DOHH2 (cell line): ENCODE results near the gene PGP.
A peak's percentile ranks its signal among the peaks of the same experiment; 100 is the strongest.
"Not testable (repeated sequence)": the region's sequence is repeated elsewhere in the genome, so short reads cannot be mapped to it uniquely, and the experiment has no call there.

ENCODE experiments used
- H3F3A ChIP-seq: fragments of 200-600 bp; sonication (generic), shearing (Covaris generic); 2 replicates; pipeline ENCODE4 v1.6.0; 2016; ENCODE audit warnings: antibody characterized with exemption, mild to moderate bottlenecking; ENCODE audit not compliant: control insufficient read depth, insufficient read depth
- H3K27ac ChIP-seq: fragments of 200-600 bp; sonication (generic); 2 replicates; pipeline ENCODE4 v1.5.1; 2014; ENCODE audit warnings: low read depth, mild to moderate bottlenecking, low read length, moderate library complexity
- H3K27me3 ChIP-seq: fragments of 200-600 bp; sonication (generic); 2 replicates; pipeline ENCODE4 v1.6.1; 2014; ENCODE audit warnings: mild to moderate bottlenecking, low read length, mixed read lengths; ENCODE audit not compliant: control insufficient read depth
- H3K36me3 ChIP-seq: fragments of 200-600 bp; sonication (generic); 2 replicates; pipeline ENCODE4 v1.6.1; 2014; ENCODE audit warnings: mild to moderate bottlenecking, low read length, moderate library complexity, mixed read lengths; ENCODE audit not compliant: control insufficient read depth
- H3K4me1 ChIP-seq: fragments of 200-600 bp; sonication (generic); 2 replicates; pipeline ENCODE4 v1.6.1; 2014; ENCODE audit warnings: mild to moderate bottlenecking, low read length, mixed read lengths; ENCODE audit not compliant: control insufficient read depth
- H3K4me2 ChIP-seq: fragments of 200-600 bp; sonication (generic); 2 replicates; pipeline ENCODE4 v1.6.0; 2014; ENCODE audit warnings: mild to moderate bottlenecking, low read length, moderate library complexity
- H3K4me3 ChIP-seq: fragments of 200-600 bp; sonication (generic); 2 replicates; pipeline ENCODE4 v1.5.1; 2014; ENCODE audit warnings: mild to moderate bottlenecking, low read length, mixed read lengths
- H3K79me2 ChIP-seq: fragments of 200-600 bp; sonication (generic); 2 replicates; pipeline ENCODE4 v1.6.1; 2014; ENCODE audit warnings: mild to moderate bottlenecking, low read length, mixed read lengths; ENCODE audit not compliant: control insufficient read depth
- H3K9me2 ChIP-seq: fragments of 200-600 bp; sonication (generic); replicated peaks from 2 replicates; pipeline ENCODE4 v1.6.1; 2014; ENCODE audit warnings: mild to moderate bottlenecking, low read length, mixed read lengths; ENCODE audit not compliant: control insufficient read depth
- H3K9me3 ChIP-seq: fragments of 200-600 bp; sonication (generic); 2 replicates; pipeline ENCODE4 v1.6.1; 2014; ENCODE audit warnings: antibody characterized with exemption, low read length, mixed read lengths; ENCODE audit not compliant: control insufficient read depth, insufficient read depth
- H4K20me1 ChIP-seq: fragments of 200-600 bp; sonication (generic); 2 replicates; pipeline ENCODE4 v1.6.0; 2014; ENCODE audit warnings: low read depth, mild to moderate bottlenecking, antibody characterized with exemption, low read length, moderate library complexity; ENCODE audit not compliant: control insufficient read depth, insufficient read depth
- CTCF ChIP-seq: fragments of 200-600 bp; sonication (generic); IDR thresholded peaks from one replicate; pipeline ENCODE4 v1.5.1; 2014; ENCODE audit warnings: antibody characterized with exemption, mild to moderate bottlenecking, low read depth, low read length; ENCODE audit not compliant: poor library complexity, severe bottlenecking
- EZH2phosphoT487 ChIP-seq: fragments of 200-600 bp; sonication (generic); IDR thresholded peaks from 2 replicates; pipeline ENCODE4 v1.6.1; 2017; ENCODE audit warnings: borderline replicate concordance, mild to moderate bottlenecking, antibody characterized with exemption, low read length, moderate library complexity, mixed read lengths

PGP gene

GRCh38 chr16:2205104-2205966 lies 9.3 kb downstream of the PGP start, which contains the start of gene MLST8:
MLST8 (plus strand) TSS chr16:2205454; CDS start chr16:2206086, 632 bp downstream.
- peaks cover 2% of the 10 kb centered on the region for H3K27me3 ChIP-seq
- H3K4me3 ChIP-seq = peak within 1 kb of the TSS; percentile 96
- no peaks in the 10 kb centered on the region for H3F3A ChIP-seq
- no peaks in the 10 kb centered on the region for H3K9me3 ChIP-seq
- no peaks in the 10 kb centered on the region for H3K9me2 ChIP-seq
- TF ChIP-seq EZH2phosphoT487 (no peak), CTCF (no peak)
- H3K4me1 ChIP-seq = peaks cover 19% of the 10 kb centered on the region
- H3K36me3 ChIP-seq = peaks cover 43% of the 10 kb centered on the region
- H3K79me2 ChIP-seq = peaks cover 24% of the 10 kb centered on the region
- peak within 1 kb of the TSS; percentile 56 for H3K27ac ChIP-seq
- H4K20me1 ChIP-seq = no peaks in the 10 kb centered on the region
- H3K4me2 ChIP-seq = peak within 1 kb of the TSS; percentile 99

GRCh38 chr16:2204416-2205103 lies 10.1 kb downstream of the PGP start:
- H3K36me3 ChIP-seq = peaks cover 36% of the 10 kb centered on the region
- peaks cover 9% of the 10 kb centered on the region for H3K27me3 ChIP-seq
- H3F3A ChIP-seq = no peaks in the 10 kb centered on the region
- H4K20me1 ChIP-seq = no peaks in the 10 kb centered on the region
- peaks cover 19% of the 10 kb centered on the region for H3K4me1 ChIP-seq
- peak overlapping the region; percentile 99 for H3K4me2 ChIP-seq
- no peaks in the 10 kb centered on the region for H3K9me2 ChIP-seq
- H3K27ac ChIP-seq = peak overlapping the region; percentile 56; the same call in 1 of the 2 replicates
- peaks cover 24% of the 10 kb centered on the region for H3K79me2 ChIP-seq
- peak overlapping the region; percentile 96 for H3K4me3 ChIP-seq
- TF ChIP-seq EZH2phosphoT487 (no peak), CTCF (no peak)
- H3K9me3 ChIP-seq = no peaks in the 10 kb centered on the region

- not testable (repeated sequence) for H3K9me3 ChIP-seq, H3K9me2 ChIP-seq, H3K4me3 ChIP-seq, H4K20me1 ChIP-seq, H3F3A ChIP-seq, H3K27ac ChIP-seq, H3K4me2 ChIP-seq
- Histone ChIP-seq H3K4me1 (peaks cover 19% of the 10 kb centered on the region), H3K36me3 (peaks cover 23% of the 10 kb centered on the region), H3K27me3 (peaks cover 20% of the 10 kb centered on the region), H3K79me2 (peaks cover 24% of the 10 kb centered on the region)
These were observed 11.4 kb downstream of the PGP start for GRCh38 chr16:2203119-2203688.
